Gastroesophageal sphincter (tissue), 3 donors: ENCODE measurements around the gene RAB14.

Experiments
- CTCF ChIP-seq, 4 experiments: fragments of 200-600 bp in 2 of 4; fragments of 450-650 bp in 2 of 4; sonication (generic) in 1 of 4; IDR thresholded peaks; one replicate each; pipeline ENCODE4 v1.5.1; 2017 to 2019; ENCODE audit warnings: antibody characterized with exemption in 4 of 4, mild to moderate bottlenecking in 2 of 4, moderate library complexity in 2 of 4
- EP300 ChIP-seq: sonication (generic); formaldehyde crosslinking; IDR thresholded peaks from one replicate; pipeline ENCODE4 v1.6.1; 2017; ENCODE audit warnings: antibody characterized with exemption, mild to moderate bottlenecking

GRCh38 chr9:121154782-121155181 lies 46.9 kb downstream of the RAB14 start:
- TF ChIP-seq EP300, result no peak
- no peak for TF ChIP-seq CTCF (IDR thresholded peaks at IDR 0.05)
